ENCODE data around the gene HARS2.

DNA sequence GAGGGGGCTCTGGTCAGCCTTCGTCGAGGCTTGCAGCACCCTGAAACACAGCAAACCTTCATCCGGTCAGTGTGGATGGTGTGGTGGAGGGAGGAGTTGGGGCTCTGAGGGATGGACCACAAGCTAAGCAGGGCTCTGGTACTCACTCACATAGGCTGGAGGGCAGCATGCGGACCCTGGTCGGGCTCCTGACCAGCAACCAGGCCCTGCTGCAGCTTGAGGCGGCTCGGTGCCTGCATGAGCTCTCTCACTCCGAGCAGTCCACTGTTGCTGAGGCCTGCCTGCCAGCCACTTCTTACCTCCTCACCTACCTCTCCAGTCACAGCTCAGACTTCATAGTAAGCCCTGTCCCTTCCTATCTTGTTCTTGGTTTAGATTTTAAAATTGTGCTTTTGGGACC lies 49.5 kb upstream of the HARS2 start:
- TF ChIP-seq CTCF (conservative IDR thresholded peaks at IDR 0.05; ENCODE audit: low read length) (no peak), EZH2phosphoT487 (IDR thresholded peaks at IDR 0.05; ENCODE audit: borderline replicate concordance) (no peak)
